HG03175 (cell line): ENCODE measurements around the gene TPSB2.
"Not testable (repeated sequence)": the region's sequence is repeated elsewhere in the genome, so short reads cannot be mapped to it uniquely, and the experiment has no call there.

Experiments
- ATAC-seq: cut with Tn5 transposase; IDR thresholded peaks from one replicate; pipeline ENCODE4 v1.9.1; 2021; ENCODE audit warnings: mild to moderate bottlenecking, moderate library complexity; ENCODE audit not compliant: unreplicated experiment

The TPSB2 gene

DNA sequence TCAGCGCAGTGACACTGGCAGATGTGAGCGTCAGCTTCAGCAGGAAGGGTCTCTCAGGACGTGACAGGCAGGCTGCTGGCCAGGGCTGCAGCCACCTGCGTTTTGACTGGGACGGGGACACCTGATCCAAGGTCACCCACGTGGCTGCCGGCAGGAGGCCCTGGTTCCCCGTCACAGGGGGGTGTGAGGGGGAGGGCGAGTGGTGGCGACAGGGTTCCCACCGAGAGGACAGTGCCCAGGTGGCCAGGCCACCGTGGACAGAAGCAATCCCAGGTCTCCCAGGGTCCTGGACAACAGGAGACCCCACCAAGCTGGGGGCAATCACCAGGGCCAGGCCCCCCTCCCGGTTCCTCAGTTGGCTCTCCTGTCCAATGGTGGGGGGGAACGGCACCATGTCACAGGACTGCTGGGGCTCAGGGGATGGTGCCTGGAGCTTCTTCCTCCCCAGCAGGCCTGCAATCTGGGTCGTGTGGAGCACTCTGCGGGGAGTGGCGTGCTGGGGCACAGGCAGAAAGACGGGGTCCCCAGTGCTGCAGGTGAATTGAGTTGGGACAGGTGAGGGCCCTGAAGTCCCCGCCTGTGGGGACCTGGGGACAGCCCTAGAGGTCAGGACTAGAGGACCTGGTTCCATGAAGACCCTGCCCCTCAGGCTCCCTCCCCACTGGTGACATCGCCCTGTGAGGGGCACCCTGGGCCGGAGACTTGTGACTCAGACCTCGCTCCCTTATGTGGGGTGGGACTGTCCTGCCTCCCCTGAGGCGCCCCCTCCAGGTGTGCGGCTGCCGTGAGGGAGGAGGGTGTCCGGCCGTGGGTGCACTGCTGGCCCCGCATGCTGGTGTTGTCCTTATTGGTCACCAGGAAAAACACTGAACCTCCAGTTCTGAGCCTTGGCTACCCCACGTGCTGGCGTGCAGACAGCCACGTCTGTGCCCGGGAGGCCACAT lies 14.2 kb upstream of the TPSB2 start:
- ATAC-seq = not testable (repeated sequence)

DNA sequence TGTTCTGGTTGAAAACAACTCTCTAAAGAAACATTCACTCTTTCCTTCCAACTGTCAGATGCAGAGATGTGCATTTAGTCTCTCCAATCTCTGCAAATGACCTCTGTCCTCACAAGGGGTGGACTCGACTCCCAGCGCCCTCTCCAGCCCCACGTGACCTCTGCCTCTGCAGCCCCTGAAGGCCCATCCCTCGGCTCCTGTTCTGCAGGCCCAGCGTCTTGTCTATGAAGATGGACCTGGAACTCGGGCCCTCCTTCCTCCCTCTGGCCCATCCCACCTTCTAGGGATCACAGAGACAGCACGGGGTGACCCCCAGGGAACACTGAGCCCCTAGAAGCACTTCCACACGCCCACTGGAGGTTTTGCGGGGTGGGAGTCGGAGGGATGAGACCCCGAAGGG lies 13.4 kb upstream of the TPSB2 start:
- ATAC-seq = not testable (repeated sequence)

DNA sequence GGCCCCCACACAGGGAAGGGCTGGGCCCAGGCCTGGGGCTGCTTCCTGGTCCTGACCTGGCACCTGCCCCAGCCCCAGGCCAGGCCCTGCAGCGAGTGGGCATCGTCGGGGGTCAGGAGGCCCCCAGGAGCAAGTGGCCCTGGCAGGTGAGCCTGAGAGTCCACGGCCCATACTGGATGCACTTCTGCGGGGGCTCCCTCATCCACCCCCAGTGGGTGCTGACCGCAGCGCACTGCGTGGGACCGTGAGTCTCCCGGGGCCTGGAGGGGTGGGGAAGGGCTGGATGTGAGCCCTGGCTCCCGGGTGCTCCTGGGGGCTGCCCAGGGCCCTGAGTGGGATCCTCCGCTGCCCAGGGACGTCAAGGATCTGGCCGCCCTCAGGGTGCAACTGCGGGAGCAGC lies 11.1 kb upstream of the TPSB2 start:
- ATAC-seq = not testable (repeated sequence)

DNA sequence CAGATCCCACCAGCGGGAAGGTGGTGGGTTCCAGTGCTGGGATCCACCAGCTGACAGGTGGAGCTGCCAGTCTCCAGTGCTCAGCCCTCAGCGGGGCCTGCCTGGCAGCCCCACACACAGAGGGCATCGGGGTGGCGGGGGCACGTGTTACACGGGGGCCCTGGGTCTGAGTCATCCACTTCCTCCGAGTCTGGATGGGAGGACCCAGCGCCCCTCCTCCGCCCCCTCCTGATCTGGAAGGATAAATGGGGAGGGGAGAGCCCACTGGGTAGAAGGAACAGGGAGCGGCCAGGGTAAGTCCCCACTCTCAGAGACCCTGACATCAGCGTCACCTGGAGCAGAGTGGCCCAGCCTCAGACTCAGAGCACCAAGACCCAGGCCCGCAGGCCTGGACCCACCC lies 10.5 kb upstream of the TPSB2 start, which contains the start of gene TPSAB1:
Gene TPSAB1 (plus strand): TSS at position 270 of the 400 bp plus-strand sequence. CDS start 234 bp downstream, outside the sequence.
- ATAC-seq = not testable (repeated sequence)

DNA sequence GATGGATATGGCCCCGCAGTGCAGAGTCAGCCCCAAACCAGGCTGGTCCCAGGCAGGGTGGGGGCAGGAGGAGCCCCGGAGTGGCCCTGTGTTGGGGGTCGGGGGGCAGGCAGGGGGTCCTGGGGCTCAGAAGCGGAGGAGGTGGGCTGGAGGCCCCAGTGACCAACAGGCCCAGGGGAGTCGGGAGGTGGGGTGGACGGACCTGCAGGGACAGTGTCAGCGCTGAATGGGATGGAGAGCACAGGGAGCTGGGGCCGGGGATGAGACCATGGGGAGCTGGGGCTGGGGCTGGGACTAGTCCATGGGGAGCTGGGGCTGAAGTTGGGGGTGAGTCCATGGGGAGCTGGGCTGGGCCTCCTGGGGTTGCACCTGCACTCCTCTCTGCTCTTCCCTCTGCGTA lies 9.6 kb upstream of the TPSB2 start:
- ATAC-seq = not testable (repeated sequence)

DNA sequence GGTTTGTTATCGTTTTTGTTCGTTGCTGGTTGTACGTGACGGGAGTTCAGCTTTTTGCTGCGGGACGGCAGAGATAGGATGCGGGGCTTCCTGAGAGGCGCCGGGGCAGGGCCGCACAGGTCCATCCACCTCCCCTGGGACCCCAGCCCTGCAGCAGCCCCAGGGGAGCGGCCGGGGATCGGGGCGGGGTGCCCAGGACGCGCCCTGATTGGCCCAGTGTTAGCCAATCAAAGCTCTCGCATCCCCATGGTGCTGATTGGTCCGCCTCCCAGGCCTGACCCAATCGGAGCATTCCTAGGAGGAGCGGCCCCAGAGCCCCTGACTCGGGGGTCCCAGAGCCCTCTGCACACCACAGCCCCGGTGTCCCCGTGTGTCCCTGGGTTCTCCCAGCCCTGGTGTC lies 8.9 kb upstream of the TPSB2 start:
- not testable (repeated sequence) for ATAC-seq

DNA sequence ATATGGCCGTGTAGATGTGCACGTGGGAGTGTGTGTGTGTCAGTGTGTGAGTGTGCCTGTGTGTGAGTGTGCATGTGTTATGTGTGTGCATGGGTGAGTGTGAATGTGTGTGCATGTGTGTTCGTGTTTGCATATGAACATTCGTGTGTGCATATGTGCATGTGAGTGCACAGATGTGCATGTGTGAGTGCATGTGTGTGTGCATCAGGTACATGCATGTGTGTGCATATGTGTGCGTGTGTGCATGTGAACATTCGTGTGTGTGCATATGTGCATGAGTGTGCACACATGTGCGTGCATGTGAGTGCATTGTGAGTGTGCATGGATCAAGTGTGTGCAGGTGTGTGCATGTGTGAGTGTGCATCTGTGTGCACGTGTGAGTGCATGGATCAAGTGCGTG lies 8.0 kb upstream of the TPSB2 start:
- no peak for ATAC-seq

DNA sequence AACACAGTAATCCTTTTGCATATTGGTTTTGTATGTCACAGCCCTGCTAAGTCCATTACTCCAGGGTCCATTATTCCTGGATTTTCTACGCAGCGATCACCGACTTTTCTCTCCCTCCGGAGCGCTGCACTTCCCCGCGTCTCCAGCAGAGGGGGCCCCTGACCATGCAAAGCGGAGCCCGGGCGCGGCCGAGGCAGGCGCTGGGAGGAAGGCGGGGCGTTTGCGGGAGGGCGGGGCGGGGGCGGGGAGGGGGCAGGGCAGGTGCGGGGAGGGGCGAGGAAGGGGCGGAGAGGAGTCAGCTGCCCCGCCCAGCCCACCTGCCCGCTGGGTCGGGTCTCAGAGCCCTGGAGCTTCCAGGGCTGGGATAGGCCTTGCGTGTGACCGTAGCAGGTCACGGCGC lies 6.7 kb upstream of the TPSB2 start:
- ATAC-seq = not testable (repeated sequence)

DNA sequence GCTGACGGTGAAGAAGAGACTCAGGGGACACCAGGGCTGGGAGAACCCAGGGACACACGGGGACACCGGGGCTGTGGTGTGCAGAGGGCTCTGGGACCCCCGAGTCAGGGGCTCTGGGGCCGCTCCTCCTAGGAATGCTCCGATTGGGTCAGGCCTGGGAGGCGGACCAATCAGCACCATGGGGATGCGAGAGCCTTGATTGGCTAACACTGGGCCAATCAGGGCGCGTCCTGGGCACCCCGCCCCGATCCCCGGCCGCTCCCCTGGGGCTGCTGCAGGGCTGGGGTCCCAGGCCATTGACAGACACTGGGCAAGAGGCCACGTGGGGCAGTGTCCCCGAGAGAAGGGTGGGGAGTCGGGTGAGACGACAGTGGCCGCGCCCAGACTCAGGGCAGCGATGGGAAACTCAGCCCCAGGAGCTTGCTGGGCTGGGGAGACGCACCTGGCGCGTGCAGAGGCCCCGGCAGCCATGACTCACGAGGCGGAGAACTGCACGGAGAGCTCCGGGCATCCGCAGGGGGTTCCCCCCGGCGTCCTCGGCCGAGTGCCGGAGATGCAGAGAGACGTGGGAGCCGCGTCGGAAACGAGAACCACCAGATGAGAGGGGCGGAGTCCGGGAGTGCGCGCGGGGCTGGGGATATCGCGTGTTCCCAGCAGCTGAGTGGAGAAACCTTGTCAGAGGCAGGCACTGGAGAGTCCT lies 2.2 kb upstream of the TPSB2 start:
- ATAC-seq = not testable (repeated sequence)

DNA sequence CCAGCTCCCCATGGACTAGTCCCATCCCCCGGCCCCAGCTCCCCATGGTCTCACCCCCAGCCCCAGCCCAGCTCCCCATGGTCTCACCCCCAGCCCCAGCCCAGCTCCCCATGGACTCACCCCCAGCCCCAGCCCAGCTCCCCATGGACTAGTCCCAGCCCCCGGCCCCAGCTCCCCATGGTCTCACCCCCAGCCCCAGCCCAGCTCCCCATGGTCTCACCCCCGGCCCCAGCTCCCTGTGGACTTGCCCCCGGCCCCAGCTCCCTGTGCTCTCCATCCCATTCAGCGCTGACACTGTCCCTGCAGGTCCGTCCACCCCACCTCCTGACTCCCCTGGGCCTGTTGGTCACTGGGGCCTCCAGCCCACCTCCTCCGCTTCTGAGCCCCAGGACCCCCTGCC lies 1.3 kb upstream of the TPSB2 start:
- not testable (repeated sequence) for ATAC-seq

DNA sequence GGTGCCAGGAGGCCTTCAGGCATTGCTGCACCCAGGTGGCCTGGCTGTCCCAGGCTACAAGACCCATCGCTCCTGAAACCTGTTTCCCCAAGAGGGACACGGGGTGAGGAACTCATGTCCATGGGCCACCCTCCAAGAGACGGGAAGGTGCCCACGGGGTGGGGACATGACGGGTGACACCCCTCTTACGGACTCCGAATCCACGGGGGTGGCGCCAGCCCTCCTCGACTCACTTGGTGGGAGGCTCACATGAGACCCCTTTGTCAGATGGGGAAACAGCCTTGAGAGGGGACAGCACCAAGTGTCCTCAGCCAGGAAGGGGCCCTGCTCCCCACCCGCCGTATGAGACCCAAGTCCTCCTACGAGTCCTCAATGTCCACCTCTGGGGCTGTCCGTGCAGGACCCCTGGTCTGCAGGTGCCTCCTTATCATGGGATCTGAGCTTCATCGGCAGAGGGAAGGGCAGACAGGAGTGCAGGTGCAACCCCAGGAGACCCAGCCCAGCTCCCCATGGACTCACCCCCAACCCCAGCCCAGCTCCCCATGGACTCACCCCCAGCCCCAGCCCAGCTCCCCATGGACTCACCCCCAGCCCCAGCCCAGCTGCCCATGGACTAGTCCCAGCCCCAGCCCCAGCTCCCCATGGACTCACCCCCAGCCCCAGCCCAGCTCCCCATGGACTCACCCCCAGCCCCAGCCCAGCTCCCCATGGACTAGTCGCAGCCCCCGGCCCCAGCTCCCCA lies 658 bp upstream of the TPSB2 start:
- not testable (repeated sequence) for ATAC-seq

DNA sequence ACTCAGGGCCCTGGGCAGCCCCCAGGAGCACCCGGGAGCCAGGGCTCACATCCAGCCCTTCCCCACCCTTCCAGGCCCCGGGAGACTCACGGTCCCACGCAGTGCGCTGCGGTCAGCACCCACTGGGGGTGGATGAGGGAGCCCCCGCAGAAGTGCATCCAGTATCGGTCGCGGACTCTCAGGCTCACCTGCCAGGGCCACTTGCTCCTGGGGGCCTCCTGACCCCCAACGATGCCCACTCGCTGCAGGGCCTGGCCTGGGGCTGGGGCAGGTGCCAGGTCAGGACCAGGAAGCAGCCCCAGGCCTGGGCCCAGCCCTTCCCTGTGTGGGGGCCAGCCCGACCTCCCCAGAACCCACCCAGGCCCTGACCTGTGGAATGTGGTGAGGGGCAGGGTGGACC lies 508 bp downstream of the TPSB2 start:
- ATAC-seq = not testable (repeated sequence)

DNA sequence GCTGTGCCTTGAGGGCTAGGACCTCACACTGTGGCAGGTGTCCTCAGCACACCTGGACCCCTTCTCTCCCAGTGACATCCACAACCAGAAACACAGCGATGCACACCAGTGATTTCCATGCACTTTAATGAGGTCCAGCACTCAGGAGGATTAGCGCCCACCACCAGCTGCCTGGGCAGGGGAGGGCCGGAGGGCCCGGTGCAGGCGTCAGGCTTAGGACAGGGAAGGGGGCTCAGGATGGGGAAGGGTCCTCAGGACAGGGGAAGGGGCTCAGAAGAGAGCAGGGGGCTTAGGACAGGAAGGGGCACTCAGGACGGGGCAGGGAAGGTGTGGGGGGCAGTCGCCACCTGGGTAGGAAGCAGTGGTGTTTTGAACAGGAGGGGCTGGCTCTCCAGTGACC lies 1.8 kb downstream of the TPSB2 start:
- not testable (repeated sequence) for ATAC-seq

DNA sequence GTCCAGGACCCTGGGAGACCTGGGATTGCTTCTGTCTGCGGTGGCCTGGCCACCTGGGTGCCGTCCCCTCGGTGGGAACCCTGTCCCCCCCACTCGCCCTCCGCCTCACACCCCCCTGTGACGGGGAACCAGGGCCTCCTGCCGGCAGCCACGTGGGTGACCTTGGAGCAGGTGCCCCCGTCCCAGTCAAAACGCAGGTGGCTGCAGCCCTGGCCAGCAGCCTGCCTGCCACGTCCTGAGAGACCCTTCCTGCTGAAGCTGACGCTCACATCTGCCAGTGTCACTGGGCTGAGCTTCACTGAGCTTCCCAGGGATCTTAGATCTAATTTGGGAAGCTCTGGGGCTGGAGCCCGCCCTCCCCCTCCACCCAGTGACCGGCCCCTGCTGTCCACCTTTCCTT lies 3.3 kb downstream of the TPSB2 start:
- ATAC-seq = not testable (repeated sequence)

DNA sequence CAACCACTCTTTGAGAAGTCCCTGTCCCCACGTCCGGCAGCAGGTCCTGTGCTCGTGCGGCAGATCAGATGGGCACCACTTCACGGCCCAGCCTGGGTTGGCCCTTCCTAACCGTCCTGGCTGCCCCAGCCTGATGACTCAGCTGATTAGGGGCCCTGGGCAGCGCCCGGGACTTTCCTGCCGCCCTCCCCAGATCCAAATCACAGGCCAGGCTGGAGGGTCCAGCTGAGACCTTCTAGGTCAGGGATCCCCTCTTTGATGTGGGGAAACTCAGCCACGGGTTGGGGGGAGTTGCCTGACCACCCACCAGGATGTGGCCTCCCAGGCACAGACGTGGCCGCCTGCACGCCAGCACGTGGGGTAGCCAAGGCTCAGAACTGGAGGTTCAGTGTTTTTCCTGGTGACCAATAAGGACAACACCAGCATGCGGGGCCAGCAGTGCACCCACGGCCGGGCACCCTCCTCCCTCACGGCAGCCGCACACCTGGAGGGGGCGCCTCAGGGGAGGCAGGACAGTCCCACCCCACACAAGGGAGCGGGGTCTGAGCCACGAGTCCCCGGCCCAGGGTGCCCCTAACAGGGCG lies 4.2 kb downstream of the TPSB2 start:
- ATAC-seq = not testable (repeated sequence)

DNA sequence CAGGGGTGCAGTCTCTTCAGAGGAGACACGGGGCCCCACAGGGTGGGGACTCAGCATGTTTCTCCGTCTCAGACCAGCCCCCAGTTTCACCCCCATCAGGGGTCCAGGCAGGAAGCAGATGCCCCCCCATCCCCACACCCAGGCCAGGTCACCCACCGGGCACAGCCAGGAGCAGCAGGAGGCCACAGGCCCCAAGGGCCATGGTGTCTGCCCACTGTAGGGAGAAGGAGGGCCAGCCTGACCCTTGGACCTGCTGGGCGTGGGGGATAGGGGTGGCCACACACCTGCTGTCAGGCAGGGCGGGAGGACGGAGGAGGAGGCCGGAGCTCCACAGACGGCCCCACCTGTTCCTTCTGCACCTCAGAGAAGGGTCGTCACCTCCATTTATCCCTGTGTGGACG lies 4.9 kb downstream of the TPSB2 start, which contains the start of gene TPSG1:
Gene TPSG1 (minus strand): TSS at position 218 of the 401 bp plus-strand sequence. CDS start 16 bp downstream, at position 202.
- no peak for ATAC-seq

DNA sequence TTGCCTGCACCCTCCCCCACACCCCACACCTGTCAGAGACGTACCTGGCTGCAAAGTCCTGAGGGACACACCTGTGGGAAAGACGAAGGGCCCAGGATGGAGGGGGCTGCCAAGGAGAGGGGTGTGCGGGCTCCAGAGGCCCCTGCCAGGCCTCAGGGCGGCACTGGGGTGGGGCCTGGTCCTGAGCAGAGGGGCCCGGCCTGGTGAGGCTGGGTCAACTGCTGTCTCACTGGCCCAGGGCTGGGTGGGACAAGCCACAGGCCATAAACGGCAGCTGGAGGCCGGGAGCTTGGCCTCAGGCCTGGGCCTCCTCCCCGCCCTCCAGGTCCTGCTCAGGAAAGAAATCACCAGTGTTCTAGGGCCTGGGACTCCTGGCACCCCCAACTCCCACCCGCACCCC lies 5.4 kb downstream of the TPSB2 start:
- ATAC-seq = no peak

DNA sequence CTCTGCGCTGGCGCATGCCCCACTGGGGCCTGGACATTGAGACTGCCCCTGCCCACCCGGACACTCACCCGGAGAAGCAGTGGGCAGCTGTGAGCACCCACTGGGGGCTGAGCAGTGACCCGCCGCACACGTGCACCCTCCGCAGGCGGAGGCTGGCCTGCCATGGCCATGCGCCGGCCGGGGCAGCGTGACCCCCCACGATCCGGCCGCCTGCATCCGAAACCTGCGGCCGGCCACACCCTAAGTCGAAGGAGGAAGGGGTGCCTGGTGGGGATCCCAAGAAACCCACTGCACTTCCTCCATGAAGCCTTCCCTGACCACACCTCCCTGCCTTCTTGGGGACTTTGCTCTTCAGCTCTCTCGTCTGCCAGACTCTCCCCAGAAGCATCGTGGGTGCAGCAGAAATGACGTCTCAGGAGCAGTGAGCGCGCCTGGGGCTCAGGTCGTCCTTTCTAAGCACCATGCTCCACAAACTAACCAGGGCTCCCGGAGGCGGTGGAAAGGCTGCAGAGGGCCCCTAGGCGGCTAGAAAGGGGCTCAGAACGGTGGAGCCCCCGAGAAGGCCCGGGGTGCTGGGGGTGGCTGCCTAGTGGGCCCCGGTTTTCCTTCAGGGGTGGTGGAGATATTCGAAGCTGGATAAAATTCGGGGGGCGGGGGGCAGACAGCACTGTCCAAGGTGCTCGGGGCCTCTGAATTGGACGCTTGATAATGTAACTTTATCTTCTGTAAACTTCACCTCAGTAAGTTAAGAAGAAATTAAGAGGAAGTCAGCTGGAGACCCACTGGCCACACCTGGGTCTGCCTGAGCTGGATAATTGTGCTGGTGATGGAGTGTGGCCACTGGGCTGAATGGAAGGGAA lies 6.4 kb downstream of the TPSB2 start:
- ATAC-seq = no peak

DNA sequence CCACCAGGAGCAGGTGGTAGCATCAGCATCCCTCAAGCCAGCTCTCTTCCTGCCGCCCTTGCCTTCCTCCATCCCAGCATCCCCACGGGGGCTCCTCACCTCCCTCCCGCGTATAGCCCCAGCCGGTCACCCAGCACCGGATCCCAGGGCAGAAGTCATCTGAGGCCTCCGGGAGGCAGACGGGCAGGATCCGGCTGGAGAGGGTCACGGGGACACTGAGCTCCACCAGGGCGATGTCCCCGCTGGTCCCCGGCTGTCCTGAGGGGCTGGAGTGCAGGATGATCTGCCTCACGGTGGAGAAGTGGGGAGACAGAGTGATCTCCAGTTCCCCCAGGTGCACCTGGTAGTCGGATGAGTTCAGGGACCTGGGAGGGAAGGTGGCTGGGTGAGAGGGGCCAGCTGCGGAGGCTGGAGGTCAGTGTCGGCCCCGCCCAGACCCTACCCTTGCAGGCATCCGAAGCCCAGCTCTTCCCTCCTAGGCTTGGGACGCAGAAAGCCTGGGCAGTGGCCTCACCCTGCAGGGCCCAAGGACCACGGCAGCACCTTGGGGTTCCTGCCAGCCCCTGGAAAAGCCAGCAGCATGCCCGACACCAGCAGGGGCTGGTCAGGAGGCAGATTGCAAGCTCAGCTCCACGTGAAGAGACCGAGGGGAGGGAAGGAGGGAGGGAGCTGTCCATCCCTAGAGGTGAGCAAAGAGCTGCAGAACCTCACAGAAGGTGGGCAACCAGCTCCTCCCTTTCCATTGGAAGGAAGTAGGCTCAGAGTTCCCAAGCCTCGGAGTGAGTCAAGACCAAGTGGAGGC lies 7.2 kb downstream of the TPSB2 start:
- no peak for ATAC-seq
